ENCODE measurements around the gene CEACAM16. TPM values are rescaled to one million over a fixed set of nuclear protein-coding genes. Genes with fewer than 3 reads are reported as not detected.

The CEACAM16 gene
- polyA plus RNA-seq, 1 donor from 2014 or later: not detected

- Histone ChIP-seq H3K79me2 (replicated peaks; ENCODE audit: insufficient read depth, low read length) (no peaks in the 10 kb centered on the region), H3K9me2 (ENCODE audit: insufficient read depth, low read length) (no peaks in the 10 kb centered on the region), H4K20me1 (ENCODE audit: insufficient read depth) (no peaks in the 10 kb centered on the region), H3K27me3 (ENCODE audit: insufficient read depth, low read depth, low read length) (no peaks in the 10 kb centered on the region), H3K4me2 (ENCODE audit: low read length) (no peak within 1 kb of the TSS), H3F3A (ENCODE audit: insufficient read depth, low read length, poor library complexity, severe bottlenecking) (no peaks in the 10 kb centered on the region), H3K9me3 (ENCODE audit: low read length) (no peaks in the 10 kb centered on the region), H3K9ac (ENCODE audit: low read length) (no peak within 1 kb of the TSS), H3K36me3 (ENCODE audit: insufficient read depth, low read length) (no peaks in the 10 kb centered on the region), H2AFZ (ENCODE audit: low read depth, low read length) (no peak within 1 kb of the TSS), H3K4me3 (ENCODE audit: low read length) (no peak within 1 kb of the TSS), H3K27ac (ENCODE audit: low read length) (no peak within 1 kb of the TSS)
- TF ChIP-seq SMC3 (conservative IDR thresholded peaks at IDR 0.05; ENCODE audit: poor library complexity) (no peak), EP300 (conservative IDR thresholded peaks at IDR 0.05; ENCODE audit: poor library complexity, severe bottlenecking) (no peak)
Observed at GRCh38 chr19:44671400-44671799, 27.6 kb upstream of the CEACAM16 start, which contains the start of gene CEACAM19. CEACAM19 (plus strand) TSS chr19:44671482; CDS start chr19:44671932, 450 bp downstream.

DNA sequence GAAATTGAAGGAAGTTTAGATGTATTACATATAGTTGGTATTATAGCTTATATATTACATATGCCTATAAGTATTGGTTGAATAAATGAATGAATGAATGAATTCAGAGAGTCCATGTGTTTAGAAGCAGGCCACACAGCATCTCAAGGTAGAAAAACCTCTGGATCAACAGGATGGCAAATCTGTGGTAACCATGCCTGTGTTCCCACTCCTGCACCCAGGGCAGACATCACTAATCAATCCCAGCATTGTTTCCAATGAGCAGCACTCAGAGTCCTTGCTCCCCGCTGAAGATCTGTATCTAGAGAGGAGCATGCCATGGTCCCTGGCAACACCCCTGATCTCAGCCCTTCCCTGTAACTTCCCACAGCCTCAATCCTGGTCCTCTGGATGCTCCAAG is 26.7 kb upstream of the CEACAM16 start:
- no peak overlapping the region for H3K4me2 ChIP-seq (ENCODE audit: low read length)
- H3F3A ChIP-seq (ENCODE audit: insufficient read depth, low read length, poor library complexity, severe bottlenecking): no peaks in the 10 kb centered on the region
- H3K9me2 ChIP-seq (ENCODE audit: insufficient read depth, low read length): no peaks in the 10 kb centered on the region
- no peak overlapping the region for H3K9ac ChIP-seq (ENCODE audit: low read length)
- no peaks in the 10 kb centered on the region for H3K79me2 ChIP-seq (replicated peaks; ENCODE audit: insufficient read depth, low read length)
- H3K36me3 ChIP-seq (ENCODE audit: insufficient read depth, low read length): no peaks in the 10 kb centered on the region
- H3K27ac ChIP-seq (ENCODE audit: low read length): no peak overlapping the region
- H3K9me3 ChIP-seq (ENCODE audit: low read length): no peaks in the 10 kb centered on the region
- H3K27me3 ChIP-seq (ENCODE audit: insufficient read depth, low read depth, low read length): no peaks in the 10 kb centered on the region
- H3K4me3 ChIP-seq (ENCODE audit: low read length): no peak overlapping the region
- no peak overlapping the region for H2AFZ ChIP-seq (ENCODE audit: low read depth, low read length)
- TF ChIP-seq EZH2 (IDR thresholded peaks at IDR 0.05; ENCODE audit: borderline replicate concordance, insufficient read depth, low read length, poor library complexity, severe bottlenecking) (no peak), POLR2AphosphoS5 (IDR thresholded peaks at IDR 0.05) (no peak), TAF1 (IDR thresholded peaks at IDR 0.05; ENCODE audit: low read depth) (no peak), REST (IDR thresholded peaks at IDR 0.05; ENCODE audit: borderline replicate concordance) (no peak), CTCF (IDR thresholded peaks at IDR 0.05; ENCODE audit: poor library complexity, severe bottlenecking) (no peak)
- no peaks in the 10 kb centered on the region for H4K20me1 ChIP-seq (ENCODE audit: insufficient read depth)

DNA sequence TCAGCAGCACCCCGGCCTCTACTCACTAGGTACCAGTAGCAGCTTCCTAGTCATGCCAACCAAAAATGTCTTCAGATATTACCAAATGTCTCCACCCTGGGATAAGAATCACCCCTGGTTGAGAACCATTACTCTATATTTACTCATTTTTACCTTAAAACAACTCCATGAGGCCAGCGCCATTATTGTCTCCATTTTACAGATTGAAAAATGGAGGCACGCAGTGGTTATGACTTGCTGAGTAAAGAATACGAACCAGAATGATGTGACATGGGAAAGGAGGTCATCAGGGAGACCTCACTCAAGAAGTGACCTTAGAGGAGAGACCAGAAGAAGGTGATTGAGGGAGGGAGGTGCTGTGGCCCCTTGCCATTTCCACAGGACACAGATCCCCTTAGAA is 25.4 kb upstream of the CEACAM16 start:
- Histone ChIP-seq H3K9me3 (ENCODE audit: low read length) (no peaks in the 10 kb centered on the region), H3K9ac (ENCODE audit: low read length) (no peak overlapping the region), H3K79me2 (replicated peaks; ENCODE audit: insufficient read depth, low read length) (no peaks in the 10 kb centered on the region), H3K4me3 (ENCODE audit: low read length) (no peak overlapping the region), H3F3A (ENCODE audit: insufficient read depth, low read length, poor library complexity, severe bottlenecking) (no peaks in the 10 kb centered on the region), H3K4me2 (ENCODE audit: low read length) (no peak overlapping the region), H4K20me1 (ENCODE audit: insufficient read depth) (no peaks in the 10 kb centered on the region), H3K9me2 (ENCODE audit: insufficient read depth, low read length) (no peaks in the 10 kb centered on the region), H3K36me3 (ENCODE audit: insufficient read depth, low read length) (no peaks in the 10 kb centered on the region), H3K27ac (ENCODE audit: low read length) (no peak overlapping the region), H3K27me3 (ENCODE audit: insufficient read depth, low read depth, low read length) (no peaks in the 10 kb centered on the region), H2AFZ (ENCODE audit: low read depth, low read length) (no peak overlapping the region)
- TF ChIP-seq TAF1 (IDR thresholded peaks at IDR 0.05; ENCODE audit: low read depth) (no peak), REST (IDR thresholded peaks at IDR 0.05; ENCODE audit: borderline replicate concordance) (no peak), SMC3 (conservative IDR thresholded peaks at IDR 0.05; ENCODE audit: poor library complexity) (no peak), CTCF (IDR thresholded peaks at IDR 0.05; ENCODE audit: poor library complexity, severe bottlenecking) (no peak), MXI1 (conservative IDR thresholded peaks at IDR 0.05; ENCODE audit: poor library complexity, severe bottlenecking) (no peak), RAD21 (conservative IDR thresholded peaks at IDR 0.05) (no peak), POLR2AphosphoS5 (IDR thresholded peaks at IDR 0.05) (no peak), EP300 (conservative IDR thresholded peaks at IDR 0.05; ENCODE audit: poor library complexity, severe bottlenecking) (no peak), EZH2 (IDR thresholded peaks at IDR 0.05; ENCODE audit: borderline replicate concordance, insufficient read depth, low read length, poor library complexity, severe bottlenecking) (no peak)
